Kidney epithelial cell (primary cell): ENCODE data around the gene ARL14. TPM values are rescaled to one million over a fixed set of nuclear protein-coding genes. Genes with fewer than 3 reads are reported as not detected.

Experiments
- DNase-seq: peaks from one replicate; pipeline ENCODE4 v3.0.0-alpha.2; 2010; ENCODE audit warnings: low read depth
- H3K27me3 ChIP-seq: 2 replicates; pipeline ENCODE4 v1.6.0; 2011; ENCODE audit warnings: low read length; ENCODE audit not compliant: control insufficient read depth, insufficient read depth
- H3K36me3 ChIP-seq: 2 replicates; pipeline ENCODE4 v1.5.1; 2011; ENCODE audit warnings: low read length; ENCODE audit not compliant: control insufficient read depth, insufficient read depth
- H3K4me3 ChIP-seq: 2 replicates; pipeline ENCODE4 v1.5.1; 2011; ENCODE audit warnings: low read depth, mild to moderate bottlenecking, control low read depth, low read length
- CTCF ChIP-seq: IDR thresholded peaks from 2 replicates; pipeline ENCODE4 v1.5.1; 2011; ENCODE audit warnings: mild to moderate bottlenecking, moderate library complexity, low read length, control low read depth, inconsistent platforms; ENCODE audit not compliant: insufficient read depth, poor library complexity, severe bottlenecking
- total RNA-seq: library from RNA; depleted of rRNA; stranded (reverse); fragments of >200 nt; gene quantifications from 2 replicates; pipeline ENCODE4 v1.2.3, GENCODE V29; 2015

The ARL14 gene
- total RNA-seq, 1 donor from 2014 or later = 0.08 TPM

- no peak for DNase-seq
- Histone ChIP-seq H3K27me3 (no peaks in the 10 kb centered on the region), H3K36me3 (no peaks in the 10 kb centered on the region), H3K4me3 (no peak overlapping the region)
- no peak for TF ChIP-seq CTCF
Observed at GRCh38 chr3:160698599-160699195, 21.7 kb downstream of the ARL14 start.

GRCh38 chr3:160701490-160701889, 24.5 kb downstream of the ARL14 start:
- Histone ChIP-seq H3K36me3 (no peaks in the 10 kb centered on the region), H3K27me3 (no peaks in the 10 kb centered on the region), H3K4me3 (no peak overlapping the region)
- TF ChIP-seq CTCF = no peak
- DNase-seq = no peak

- H3K36me3 ChIP-seq = no peaks in the 10 kb centered on the region
- no peak for DNase-seq
- no peaks in the 10 kb centered on the region for H3K27me3 ChIP-seq
- no peak for TF ChIP-seq CTCF
- H3K4me3 ChIP-seq = no peak overlapping the region
Observed at GRCh38 chr3:160702290-160702689, 25.3 kb downstream of the ARL14 start.

DNA sequence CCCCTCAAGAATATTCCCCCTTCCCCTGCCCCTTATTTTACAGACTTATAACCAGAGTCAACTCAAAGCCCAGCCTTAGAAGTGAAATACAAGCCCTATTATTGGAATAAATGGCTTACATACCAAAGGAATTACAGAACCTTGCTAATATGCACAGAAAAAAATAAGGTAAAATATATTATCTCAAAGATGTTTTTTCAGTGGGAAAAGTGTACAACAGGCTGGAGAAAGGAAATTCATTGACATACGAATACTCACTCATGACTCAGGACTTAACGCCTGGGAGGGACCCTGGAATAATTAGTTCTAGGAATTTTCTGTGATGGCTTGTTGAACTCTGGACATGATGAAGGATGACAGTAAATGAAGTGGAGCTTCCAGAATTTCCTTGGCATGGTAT, 27.0 kb downstream of the ARL14 start:
- no peak overlapping the region for H3K4me3 ChIP-seq
- no peak for TF ChIP-seq CTCF
- no peak for DNase-seq
- H3K36me3 ChIP-seq = no peaks in the 10 kb centered on the region
- H3K27me3 ChIP-seq = no peaks in the 10 kb centered on the region

DNA sequence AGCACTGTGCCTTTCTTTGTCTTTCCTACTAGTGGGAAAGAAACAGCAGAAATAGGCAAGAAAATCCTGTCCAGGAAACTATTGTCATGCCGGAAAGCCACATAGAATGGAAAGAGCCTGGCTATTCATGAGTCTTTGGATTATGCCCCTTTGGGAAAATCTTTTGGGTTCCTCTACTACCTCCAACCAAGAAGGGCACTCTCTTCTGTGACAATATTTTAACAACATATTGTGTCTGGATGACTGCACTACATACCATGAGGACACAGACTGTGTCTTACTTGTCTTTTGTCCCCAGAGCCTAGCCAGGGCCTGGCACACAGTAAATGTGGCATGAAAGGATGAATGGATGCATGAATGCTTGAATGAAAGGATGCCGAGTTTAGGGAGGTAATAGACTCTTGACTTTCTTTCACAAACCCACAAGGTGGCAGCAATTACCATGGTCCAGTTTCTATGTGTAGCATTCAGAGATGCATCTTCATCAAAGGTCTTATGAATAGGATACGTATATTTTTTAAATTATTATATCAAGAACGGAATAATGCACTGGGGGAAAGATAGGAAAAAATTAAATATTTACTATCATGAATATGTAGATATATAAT, 30.3 kb downstream of the ARL14 start:
- TF ChIP-seq CTCF = peak; percentile 48
- Histone ChIP-seq H3K4me3 (no peak overlapping the region), H3K36me3 (no peaks in the 10 kb centered on the region), H3K27me3 (no peaks in the 10 kb centered on the region)
- peak; percentile 25 for DNase-seq
